ENCODE measurements around the gene CARNS1.
"Not testable (repeated sequence)": the region's sequence is repeated elsewhere in the genome, so short reads cannot be mapped to it uniquely, and the experiment has no call there.

The CARNS1 gene

GRCh38 chr11:67409781-67410368 lies 5.6 kb upstream of the CARNS1 start:
- DNase-seq (ENCODE audit: low spot score): peak; percentile 98

GRCh38 chr11:67410369-67410831 lies 5.1 kb upstream of the CARNS1 start:
- no peak for DNase-seq (ENCODE audit: low spot score)

DNA sequence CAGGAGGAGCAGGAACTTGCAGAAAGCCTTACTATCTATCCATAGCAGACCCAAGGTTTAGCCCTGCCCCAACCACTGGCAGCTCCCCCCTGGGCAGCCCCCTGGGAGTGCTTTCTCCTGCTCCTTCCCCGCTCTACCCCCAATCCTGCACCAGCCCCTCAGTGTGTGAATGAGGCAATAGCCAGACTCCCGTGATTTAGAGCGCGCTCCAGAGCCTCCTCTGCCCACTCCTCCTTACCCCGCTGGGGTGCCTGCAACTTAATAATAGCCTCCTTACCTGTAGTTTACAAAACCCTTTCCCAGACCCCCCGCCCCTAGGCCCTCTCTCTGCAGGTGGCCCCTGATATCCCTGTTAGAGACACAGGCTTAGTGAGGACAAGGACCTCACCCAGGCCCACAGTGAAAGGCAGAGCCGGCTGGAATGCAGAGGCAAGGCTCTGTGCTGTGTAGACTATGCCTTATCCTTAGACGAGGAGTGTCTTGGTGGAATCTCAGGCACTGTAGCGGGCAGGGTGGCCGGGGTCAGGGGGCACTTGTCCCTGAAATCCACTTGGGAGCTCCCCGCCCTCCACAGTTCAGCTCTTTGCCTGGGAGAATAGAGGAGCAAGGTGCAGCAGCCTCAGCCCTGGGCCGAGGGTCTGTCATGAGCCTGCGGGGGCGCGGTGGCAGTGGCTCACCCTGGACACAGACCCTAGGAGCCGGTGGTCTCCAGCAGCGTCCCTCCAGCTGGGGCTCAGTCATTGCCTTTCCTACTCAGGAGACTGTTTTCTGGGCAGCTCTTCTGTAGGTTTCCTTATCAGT lies 4.3 kb upstream of the CARNS1 start:
- no peak for DNase-seq (ENCODE audit: low spot score)

DNA sequence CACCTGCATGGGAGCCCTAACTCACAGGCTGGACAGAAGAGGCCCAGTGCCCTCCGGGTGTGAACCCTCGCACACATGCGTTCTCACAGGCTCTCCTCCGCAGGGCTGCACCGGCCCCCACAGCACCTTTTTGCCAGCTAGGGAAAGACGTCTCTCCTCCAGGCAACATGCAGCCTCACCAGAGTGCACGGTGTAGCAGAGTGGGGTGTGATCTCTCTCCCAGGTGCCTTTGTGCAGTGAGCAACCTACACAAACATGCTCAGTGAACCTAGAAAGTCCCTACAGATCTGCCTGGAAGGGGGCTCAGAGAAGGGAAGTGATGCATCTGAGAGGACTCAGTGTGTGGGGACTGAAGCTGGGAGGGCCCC lies 3.7 kb upstream of the CARNS1 start:
- no peak for DNase-seq (ENCODE audit: low spot score)

GRCh38 chr11:67412495-67413179 lies 2.8 kb upstream of the CARNS1 start:
- no peak for DNase-seq (ENCODE audit: low spot score)

GRCh38 chr11:67413266-67413849 lies 2.1 kb upstream of the CARNS1 start:
- DNase-seq (ENCODE audit: low spot score): no peak

GRCh38 chr11:67416416-67417335 lies 1.2 kb downstream of the CARNS1 start:
- no peak for DNase-seq (ENCODE audit: low spot score)

DNA sequence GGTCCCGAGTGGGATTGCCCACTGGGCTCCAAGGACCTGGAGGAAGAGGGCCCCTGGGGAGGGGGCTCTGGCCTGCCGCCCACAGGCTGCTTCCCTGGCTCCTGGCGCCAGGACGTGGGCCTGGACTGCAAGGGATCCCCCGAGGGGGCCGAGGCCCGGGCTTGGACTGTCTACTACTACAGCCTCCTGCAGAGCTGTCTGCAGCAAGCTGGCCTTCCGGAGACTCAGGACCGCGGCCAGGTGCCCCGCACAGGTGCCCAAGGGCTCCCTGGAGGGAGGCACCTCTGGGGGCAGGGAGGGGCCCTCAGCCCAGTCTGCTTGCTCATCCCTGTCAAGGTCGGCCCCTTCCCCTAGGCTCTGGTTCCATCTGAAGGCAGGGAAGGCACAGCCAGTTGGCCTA lies 1.9 kb downstream of the CARNS1 start:
- no peak for DNase-seq (ENCODE audit: low spot score)

DNA sequence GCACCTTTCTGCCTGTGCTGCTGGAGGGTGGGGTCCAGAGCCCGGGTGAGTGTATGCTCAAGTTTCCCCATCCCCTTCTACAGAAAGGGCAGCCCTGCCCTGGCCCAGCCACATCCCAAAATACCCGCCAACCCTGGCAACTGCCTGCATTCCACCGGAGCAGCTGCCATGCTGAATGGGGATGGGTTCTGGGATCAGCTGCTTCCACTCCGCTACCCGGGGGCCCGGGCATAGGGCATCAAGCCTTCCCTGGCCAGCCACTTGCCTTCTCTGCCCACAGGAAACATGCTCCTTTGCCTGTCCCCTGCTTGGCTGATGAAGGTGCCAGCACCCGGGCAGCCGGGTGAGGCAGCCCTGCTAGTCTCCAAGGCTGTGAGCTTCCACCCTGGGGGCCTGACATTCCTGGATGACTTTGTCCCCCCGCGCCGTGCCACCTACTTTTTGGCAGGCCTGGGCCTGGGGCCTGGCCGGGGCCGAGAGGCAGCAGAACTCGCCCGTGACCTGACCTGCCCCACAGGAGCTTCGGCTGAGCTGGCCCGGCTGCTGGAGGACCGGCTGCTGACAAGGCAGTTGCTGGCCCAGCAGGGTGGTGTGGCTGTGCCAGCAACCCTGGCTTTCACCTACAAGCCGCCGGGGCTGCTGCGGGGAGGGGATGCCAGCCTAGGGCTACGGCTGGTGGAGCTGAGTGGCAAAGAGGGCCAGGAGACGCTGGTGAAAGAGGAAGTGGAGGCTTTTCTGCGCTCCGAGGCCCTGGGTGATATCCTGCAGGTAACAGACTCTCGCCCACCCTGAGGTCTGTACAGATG lies 3.2 kb downstream of the CARNS1 start:
- DNase-seq (ENCODE audit: low spot score): no peak

DNA sequence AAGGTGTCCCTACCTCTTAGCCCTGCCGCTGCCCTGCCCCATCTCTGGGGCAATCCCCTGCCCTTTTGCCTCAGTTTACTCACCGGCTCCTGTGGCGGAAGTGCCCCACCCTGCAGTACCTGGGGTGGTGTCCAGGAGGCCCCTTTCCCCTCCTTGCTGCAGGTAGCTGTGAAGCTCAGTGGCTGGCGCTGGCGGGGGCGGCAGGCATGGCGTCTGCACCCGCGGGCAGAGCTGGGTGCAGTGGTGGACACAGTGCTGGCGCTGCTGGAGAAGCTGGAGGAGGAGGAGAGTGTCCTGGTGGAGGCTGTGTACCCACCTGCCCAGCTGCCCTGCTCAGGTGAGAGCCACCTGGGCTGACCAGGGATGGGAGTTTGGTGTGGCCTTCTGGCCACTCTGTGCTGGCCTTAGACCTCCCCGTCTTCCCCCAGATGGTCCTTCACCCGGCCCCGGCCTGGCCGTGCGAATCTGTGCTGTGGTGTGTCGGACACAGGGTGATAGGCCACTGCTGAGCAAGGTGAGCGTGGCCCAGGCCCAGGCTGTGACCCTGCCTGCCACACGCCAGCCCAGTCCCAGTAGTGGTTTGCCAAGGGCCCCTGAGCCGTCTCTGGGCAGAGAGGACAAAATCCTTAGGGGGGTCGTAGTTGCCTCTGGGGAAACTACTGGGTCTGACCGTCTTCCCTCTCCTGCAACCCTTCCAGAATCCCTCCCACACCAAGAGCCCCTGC lies 4.0 kb downstream of the CARNS1 start:
- DNase-seq (ENCODE audit: low spot score): no peak

DNA sequence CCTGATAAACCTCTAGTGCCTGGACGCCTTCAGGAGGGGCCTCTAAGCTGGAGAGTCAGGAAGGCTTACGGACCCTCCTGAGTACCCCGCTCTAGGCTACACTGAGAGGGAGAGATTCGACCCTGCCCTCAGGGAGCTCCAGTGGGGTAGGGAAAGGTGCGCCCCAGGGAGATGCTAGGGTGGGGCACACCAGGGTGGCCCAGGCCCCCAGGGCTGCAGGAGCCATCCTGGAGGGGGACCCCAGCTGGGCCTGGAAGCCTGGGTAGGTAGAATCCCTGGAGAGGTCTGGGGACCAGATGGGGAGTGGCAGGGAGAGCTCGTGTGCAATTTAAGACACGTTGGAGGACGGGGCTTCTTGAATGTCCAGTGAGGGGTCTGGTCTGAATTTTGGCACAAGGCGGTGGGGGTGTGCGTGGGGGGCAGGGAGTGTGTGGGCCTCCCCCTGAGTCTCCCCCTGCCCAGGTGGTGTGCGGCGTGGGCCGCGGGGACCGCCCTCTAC lies 4.7 kb downstream of the CARNS1 start:
- DNase-seq (ENCODE audit: low spot score): no peak

DNA sequence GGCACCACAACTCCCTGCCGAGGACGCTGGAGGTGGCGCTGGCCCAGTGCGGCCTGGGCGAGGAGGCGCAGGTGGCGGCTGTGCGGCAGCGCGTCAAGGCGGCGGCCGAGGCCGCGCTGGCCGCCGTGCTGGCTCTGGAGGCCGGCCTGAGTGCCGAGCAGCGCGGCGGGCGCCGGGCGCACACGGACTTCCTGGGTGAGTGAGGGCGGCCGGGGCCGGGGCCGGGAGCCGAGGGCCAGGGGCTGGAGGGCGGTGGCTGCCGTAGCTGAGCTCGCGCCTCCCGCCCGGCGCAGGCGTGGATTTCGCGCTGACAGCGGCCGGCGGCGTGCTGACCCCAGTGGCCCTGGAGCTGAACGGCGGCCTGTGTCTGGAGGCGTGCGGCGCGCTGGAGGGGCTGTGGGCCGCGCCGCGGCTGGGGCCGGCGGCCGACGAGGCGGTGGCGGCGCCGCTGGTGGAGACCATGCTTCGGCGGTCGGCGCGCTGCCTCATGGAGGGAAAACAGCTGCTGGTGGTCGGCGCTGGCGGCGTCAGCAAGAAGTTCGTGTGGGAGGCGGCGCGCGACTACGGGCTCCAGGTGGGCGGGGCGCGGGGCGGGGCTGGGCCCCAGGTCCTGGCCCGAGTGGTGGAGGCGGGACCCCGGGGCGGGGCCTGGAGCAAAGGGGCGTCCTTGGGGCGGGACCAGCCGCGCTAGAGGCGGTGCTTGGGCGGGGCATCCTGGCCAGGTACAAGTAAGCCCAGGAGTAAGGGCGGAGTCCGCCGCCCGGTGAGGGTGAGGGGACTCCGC lies 5.4 kb downstream of the CARNS1 start:
- DNase-seq (ENCODE audit: low spot score): peak; percentile 100

GRCh38 chr11:67421430-67422031 lies 6.1 kb downstream of the CARNS1 start:
- DNase-seq (ENCODE audit: low spot score): no peak

DNA sequence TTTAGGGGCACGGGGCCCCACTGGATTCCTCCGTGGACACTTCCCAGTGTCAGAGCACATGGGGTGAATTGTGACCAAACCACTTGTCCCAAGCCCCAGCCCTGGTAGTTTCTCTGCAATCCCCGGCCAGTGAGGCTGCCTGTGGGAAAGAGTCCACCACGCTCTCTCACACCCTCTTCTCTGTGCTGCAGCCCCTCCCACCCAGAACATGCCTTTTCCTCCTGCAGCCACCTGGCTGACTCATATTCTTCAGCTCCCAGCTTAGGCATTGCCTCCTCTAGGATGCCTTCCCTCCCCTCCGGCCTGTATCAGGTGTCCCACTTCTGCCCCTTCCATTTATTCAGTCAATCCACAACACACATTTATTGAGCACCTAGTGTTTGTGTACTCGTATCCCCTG lies 7.4 kb downstream of the CARNS1 start:
- DNase-seq (ENCODE audit: low spot score): no peak

DNA sequence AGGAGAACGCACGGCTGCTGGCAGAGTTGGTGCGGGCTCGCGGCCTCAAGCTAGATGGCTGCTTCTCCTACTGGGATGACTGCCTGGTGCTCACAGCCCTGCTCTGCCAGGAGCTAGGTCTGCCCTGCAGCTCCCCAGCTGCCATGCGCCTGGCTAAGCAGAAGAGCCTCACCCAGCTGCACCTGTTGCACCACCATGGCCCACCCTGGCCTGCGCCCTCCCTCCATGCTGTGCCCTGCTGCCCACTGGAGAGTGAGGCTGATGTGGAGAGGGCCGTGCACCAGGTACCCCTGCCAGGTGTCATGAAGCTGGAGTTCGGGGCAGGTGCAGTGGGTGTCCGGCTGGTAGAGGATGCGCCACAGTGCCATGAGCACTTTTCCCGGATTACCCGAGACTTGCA lies 8.0 kb downstream of the CARNS1 start:
- no peak for DNase-seq (ENCODE audit: low spot score)

DNA sequence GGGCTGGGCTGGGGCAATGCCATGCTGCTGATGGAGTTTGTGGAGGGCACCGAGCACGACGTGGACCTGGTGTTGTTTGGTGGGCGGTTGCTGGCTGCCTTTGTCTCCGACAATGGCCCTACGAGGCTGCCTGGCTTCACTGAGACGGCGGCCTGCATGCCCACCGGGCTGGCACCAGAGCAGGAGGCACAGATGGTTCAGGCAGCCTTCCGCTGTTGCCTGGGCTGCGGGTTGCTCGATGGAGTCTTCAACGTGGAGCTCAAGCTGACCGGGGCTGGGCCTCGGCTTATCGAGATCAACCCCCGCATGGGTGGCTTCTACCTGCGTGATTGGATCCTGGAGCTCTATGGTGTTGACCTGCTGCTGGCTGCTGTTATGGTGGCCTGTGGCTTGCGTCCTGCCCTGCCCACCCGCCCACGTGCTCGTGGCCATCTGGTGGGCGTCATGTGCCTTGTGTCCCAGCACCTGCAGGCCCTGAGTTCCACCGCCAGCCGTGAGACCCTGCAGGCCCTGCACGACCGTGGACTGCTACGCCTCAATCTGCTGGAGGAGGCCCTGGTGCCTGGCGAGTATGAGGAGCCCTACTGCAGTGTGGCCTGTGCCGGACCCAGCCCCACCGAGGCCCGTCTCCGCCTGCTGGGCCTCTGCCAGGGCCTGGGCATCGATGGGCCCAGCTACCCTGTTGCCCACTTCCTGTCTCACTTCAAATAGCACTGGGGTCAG lies 8.6 kb downstream of the CARNS1 start:
- DNase-seq (ENCODE audit: low spot score): no peak

- DNase-seq (ENCODE audit: low spot score): not testable (repeated sequence)
Measured at GRCh38 chr11:67427364-67427859, 11.9 kb downstream of the CARNS1 start.

Measured in HuH-7 (cell line).